Activated naive CD8-positive, alpha-beta T cell treated with anti-CD3 and anti-CD28 coated beads for 36 hours (primary cell): ENCODE measurements around the gene MTURN. TPM values are rescaled to one million over a fixed set of nuclear protein-coding genes. Genes with fewer than 3 reads are reported as not detected.
A peak's percentile ranks its signal among the peaks of the same experiment; 100 is the strongest.
"Not testable (repeated sequence)": the region's sequence is repeated elsewhere in the genome, so short reads cannot be mapped to it uniquely, and the experiment has no call there.

Source experiments
- DNase-seq: peaks from one replicate; pipeline ENCODE4 v3.0.0; 2021
- H3K27ac Mint-ChIP-seq: one replicate; pipeline ENCODE4 v1.8.0; 2022; ENCODE audit warnings: mild to moderate bottlenecking, moderate library complexity, mixed read lengths
- H3K27me3 Mint-ChIP-seq: one replicate; pipeline ENCODE4 v1.8.0; 2022; ENCODE audit warnings: mild to moderate bottlenecking, mixed read lengths
- H3K36me3 Mint-ChIP-seq: one replicate; pipeline ENCODE4 v1.8.0; 2021; ENCODE audit warnings: mild to moderate bottlenecking, mixed read lengths
- H3K4me1 Mint-ChIP-seq: one replicate; pipeline ENCODE4 v1.8.0; 2021; ENCODE audit warnings: mixed read lengths
- H3K4me3 Mint-ChIP-seq: one replicate; pipeline ENCODE4 v1.8.0; 2022; ENCODE audit warnings: mild to moderate bottlenecking, moderate library complexity, mixed read lengths
- H3K9me3 Mint-ChIP-seq: one replicate; pipeline ENCODE4 v1.8.0; 2022; ENCODE audit warnings: mixed read lengths
- total RNA-seq, 2 experiments: library from RNA; stranded (reverse); gene quantifications; one replicate each; pipeline ENCODE4 v1.2.3, GENCODE V29; 2021

MTURN gene
- total RNA-seq, 2 experiments from 2014 or later = 2.2 to 2.3 TPM

DNA sequence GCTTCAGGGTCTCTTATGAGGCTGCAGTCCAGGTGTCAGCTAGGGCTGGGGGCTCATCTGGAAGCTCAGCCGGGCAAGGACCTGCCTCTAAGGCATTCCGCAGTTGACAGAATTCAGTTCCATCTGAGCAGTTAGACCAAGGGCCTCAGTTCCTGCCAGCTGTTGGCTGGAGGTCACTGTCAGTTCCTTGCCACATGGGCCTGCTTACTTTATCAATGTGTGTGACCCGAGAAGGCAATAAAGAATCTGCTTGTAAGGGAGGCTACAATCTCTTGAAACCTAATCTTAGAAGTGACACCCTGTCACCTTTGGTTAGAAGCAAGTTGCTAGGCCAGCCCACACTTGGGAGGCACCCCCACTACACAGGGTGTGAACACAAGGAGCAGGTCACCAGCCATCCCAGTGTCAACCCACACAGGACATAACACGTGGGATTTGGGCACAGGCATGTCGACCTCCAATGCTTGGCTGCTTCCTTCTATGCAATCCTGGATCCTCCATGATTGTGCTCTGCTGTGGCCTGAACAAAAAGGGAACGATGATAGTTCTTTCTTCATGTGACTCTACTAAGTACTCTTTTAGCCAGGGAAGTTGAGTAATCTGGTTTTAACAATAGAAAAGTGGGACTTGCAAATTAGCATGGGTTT, 41.8 kb downstream of the MTURN start:
- H3K4me1 Mint-ChIP-seq = peaks cover 6% of the 10 kb centered on the region
- H3K9me3 Mint-ChIP-seq = no peaks in the 10 kb centered on the region
- no peaks in the 10 kb centered on the region for H3K27me3 Mint-ChIP-seq
- no peak overlapping the region for H3K4me3 Mint-ChIP-seq
- no peak overlapping the region for H3K27ac Mint-ChIP-seq
- no peak for DNase-seq
- no peaks in the 10 kb centered on the region for H3K36me3 Mint-ChIP-seq

DNA sequence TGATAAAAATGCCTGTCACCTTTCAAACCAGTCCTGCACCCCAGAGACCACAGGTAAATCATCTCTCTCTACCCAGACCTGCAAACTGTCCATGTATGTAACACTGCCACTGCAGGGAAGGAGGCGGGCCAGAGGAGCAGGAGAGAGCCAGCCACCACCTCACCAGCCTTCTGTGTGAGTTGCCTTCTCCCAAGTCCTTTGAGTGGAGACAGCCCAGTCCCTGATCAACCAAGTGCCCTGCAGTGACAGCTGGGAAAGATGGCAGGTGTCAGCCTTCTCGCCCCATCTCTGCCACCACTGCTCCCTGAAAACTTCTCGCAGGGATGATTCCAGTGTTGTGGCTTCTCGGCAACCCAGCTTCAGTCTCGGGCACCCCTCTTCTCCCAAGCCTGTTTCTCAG, 42.4 kb downstream of the MTURN start:
- Mint-ChIP-seq H3K27me3 (no peaks in the 10 kb centered on the region), H3K4me3 (no peak overlapping the region), H3K36me3 (no peaks in the 10 kb centered on the region)

GRCh38 chr7:30177965-30178364, 43.2 kb downstream of the MTURN start:
- H3K27ac Mint-ChIP-seq = no peak overlapping the region

More for the DNA sequence above, 42.4 kb downstream of the MTURN start:
- Mint-ChIP-seq H3K9me3 (no peaks in the 10 kb centered on the region), H3K27ac (no peak overlapping the region), H3K4me1 (peaks cover 6% of the 10 kb centered on the region)
- DNase-seq = no peak

DNA sequence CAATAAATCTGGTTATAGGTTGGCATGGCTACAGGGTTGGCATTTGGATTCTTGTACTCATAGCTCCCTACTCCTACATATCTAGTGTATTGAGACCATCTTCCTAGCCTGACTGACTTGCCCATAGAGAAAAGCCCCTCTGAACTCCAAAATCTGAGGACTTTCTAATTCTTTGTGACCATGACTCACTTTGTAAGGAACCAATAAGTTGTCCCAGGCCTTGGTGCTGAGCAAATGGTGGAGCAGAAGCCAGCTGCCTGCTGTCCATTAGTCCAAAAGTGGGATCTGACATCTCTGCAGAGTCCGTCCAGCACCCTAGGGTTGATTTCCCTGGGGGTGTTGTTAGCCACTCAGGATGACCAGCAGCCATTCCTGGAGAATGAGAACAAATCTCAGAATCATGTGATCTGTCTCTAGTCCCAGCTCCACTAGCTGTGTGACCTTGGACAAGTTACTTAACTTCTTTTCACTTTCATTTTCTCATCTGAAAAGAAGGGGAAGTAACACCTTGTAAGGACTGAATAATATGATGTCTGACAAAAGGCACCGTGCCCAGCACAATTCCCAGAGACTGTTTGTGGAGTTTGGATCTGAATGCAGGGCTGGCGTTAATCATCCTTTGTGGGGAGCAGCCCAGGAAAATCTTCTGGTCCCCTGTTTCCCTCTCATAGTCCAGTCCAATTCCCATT, 44.1 kb downstream of the MTURN start:
- Mint-ChIP-seq H3K27ac (peak overlapping the region; percentile 28), H3K27me3 (no peaks in the 10 kb centered on the region), H3K4me1 (peaks cover 6% of the 10 kb centered on the region)

More at GRCh38 chr7:30177965-30178364, 43.2 kb downstream of the MTURN start:
- DNase-seq = no peak
- Mint-ChIP-seq H3K4me1 (peaks cover 6% of the 10 kb centered on the region), H3K9me3 (no peaks in the 10 kb centered on the region), H3K36me3 (no peaks in the 10 kb centered on the region), H3K4me3 (no peak overlapping the region), H3K27me3 (no peaks in the 10 kb centered on the region)

GRCh38 chr7:30180718-30181117, 45.9 kb downstream of the MTURN start:
- Mint-ChIP-seq H3K4me1 (peaks cover 6% of the 10 kb centered on the region), H3K4me3 (no peak overlapping the region), H3K36me3 (no peaks in the 10 kb centered on the region), H3K27me3 (no peaks in the 10 kb centered on the region), H3K9me3 (no peaks in the 10 kb centered on the region), H3K27ac (no peak overlapping the region)
- no peak for DNase-seq

More for the DNA sequence above, 44.1 kb downstream of the MTURN start:
- no peak for DNase-seq
- H3K9me3 Mint-ChIP-seq = no peaks in the 10 kb centered on the region
- H3K36me3 Mint-ChIP-seq = no peaks in the 10 kb centered on the region
- H3K4me3 Mint-ChIP-seq = no peak overlapping the region

DNA sequence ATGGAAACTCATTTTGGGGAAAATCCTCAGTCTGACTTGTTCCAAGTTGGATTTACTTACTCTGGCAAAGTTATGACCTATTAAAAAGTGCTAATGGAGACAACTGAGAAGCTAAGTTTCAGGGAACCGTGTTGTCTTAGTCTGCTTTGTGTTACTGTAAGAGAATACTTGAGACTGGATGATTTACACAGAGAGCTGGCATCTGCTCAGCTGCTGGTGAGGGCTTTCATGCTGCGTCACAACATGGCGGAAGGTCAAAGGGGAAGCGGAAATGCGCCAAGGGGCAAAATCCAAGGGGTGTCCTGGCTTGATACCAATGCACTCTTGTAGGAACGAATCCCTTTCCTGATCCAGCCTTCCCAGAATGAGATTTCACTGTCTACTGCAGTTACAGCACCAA, 46.4 kb downstream of the MTURN start:
- no peak for DNase-seq
- Mint-ChIP-seq H3K27me3 (no peaks in the 10 kb centered on the region), H3K27ac (no peak overlapping the region), H3K4me1 (peaks cover 6% of the 10 kb centered on the region), H3K36me3 (no peaks in the 10 kb centered on the region), H3K4me3 (no peak overlapping the region), H3K9me3 (no peaks in the 10 kb centered on the region)

- no peak for DNase-seq
- no peak overlapping the region for H3K27ac Mint-ChIP-seq
- no peaks in the 10 kb centered on the region for H3K36me3 Mint-ChIP-seq
These were observed 47.1 kb downstream of the MTURN start for GRCh38 chr7:30181736-30182522.

DNA sequence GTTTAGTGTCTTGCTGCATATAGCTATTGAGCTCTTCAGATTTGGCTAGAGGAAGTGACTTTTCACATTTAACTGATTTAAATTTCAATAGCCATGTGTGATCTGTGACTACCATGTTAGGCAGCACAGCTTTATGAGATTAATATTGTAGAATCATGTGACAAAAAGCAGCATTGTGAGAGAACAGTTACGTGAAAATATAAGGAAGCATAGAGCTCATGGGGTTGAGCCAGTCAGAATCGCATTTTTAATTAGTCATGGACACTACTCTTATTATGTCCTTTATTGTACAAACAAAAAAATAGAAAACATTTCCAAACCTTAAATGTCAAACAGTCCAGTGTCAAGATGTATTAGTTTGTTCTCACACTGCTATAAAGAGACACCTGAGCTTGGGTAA, 48.0 kb downstream of the MTURN start:
- Mint-ChIP-seq H3K9me3 (peaks cover 4% of the 10 kb centered on the region), H3K36me3 (no peaks in the 10 kb centered on the region), H3K27me3 (no peaks in the 10 kb centered on the region), H3K27ac (no peak overlapping the region), H3K4me3 (no peak overlapping the region), H3K4me1 (peaks cover 6% of the 10 kb centered on the region)
- no peak for DNase-seq

More at GRCh38 chr7:30181736-30182522, 47.1 kb downstream of the MTURN start:
- Mint-ChIP-seq H3K4me1 (peaks cover 6% of the 10 kb centered on the region), H3K9me3 (peaks cover 3% of the 10 kb centered on the region), H3K4me3 (no peak overlapping the region), H3K27me3 (no peaks in the 10 kb centered on the region)

DNA sequence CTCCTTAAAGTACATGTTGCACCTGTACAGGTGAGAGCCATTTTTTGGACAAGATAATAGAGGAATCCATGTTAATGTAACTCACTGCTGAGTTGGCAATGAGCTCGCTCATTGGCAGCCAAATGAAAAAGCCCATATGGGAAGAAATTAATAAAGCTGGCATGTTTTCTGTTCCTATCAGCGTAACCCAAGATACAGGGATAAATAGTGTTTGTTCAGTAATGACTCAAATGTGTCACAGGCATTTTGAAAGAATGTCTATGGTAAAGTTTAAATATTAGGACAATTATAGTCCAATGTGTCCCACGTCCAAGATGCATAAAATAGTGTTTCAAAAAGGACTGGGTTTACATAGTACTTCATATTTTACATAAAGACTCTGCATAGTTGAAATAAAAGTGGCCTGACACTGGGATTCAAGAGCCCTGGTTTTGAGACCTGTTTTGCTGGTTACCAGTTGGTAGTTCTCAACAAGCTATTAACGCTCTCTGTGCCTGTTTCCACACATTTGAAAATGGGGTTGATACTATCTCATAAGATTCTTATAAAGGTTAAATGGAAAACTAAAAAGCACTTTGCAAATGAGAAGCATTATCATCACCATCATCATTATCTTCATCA, 49.1 kb downstream of the MTURN start:
- no peaks in the 10 kb centered on the region for H3K27me3 Mint-ChIP-seq
- no peak for DNase-seq
- no peaks in the 10 kb centered on the region for H3K36me3 Mint-ChIP-seq
- peaks cover 6% of the 10 kb centered on the region for H3K4me1 Mint-ChIP-seq
- H3K4me3 Mint-ChIP-seq = no peak overlapping the region
- H3K9me3 Mint-ChIP-seq = peaks cover 10% of the 10 kb centered on the region
- no peak overlapping the region for H3K27ac Mint-ChIP-seq

GRCh38 chr7:30184791-30185487, 50.2 kb downstream of the MTURN start:
- H3K27me3 Mint-ChIP-seq = no peaks in the 10 kb centered on the region
- H3K36me3 Mint-ChIP-seq = no peaks in the 10 kb centered on the region
- peaks cover 3% of the 10 kb centered on the region for H3K4me1 Mint-ChIP-seq
- no peak overlapping the region for H3K27ac Mint-ChIP-seq
- H3K4me3 Mint-ChIP-seq = no peak overlapping the region
- H3K9me3 Mint-ChIP-seq = peaks cover 10% of the 10 kb centered on the region
- no peak for DNase-seq

- Mint-ChIP-seq H3K27ac (no peak overlapping the region), H3K9me3 (peaks cover 10% of the 10 kb centered on the region), H3K4me3 (no peak overlapping the region), H3K27me3 (no peaks in the 10 kb centered on the region), H3K36me3 (no peaks in the 10 kb centered on the region), H3K4me1 (peaks cover 3% of the 10 kb centered on the region)
- no peak for DNase-seq
These were observed 50.7 kb downstream of the MTURN start for GRCh38 chr7:30185496-30185895.

DNA sequence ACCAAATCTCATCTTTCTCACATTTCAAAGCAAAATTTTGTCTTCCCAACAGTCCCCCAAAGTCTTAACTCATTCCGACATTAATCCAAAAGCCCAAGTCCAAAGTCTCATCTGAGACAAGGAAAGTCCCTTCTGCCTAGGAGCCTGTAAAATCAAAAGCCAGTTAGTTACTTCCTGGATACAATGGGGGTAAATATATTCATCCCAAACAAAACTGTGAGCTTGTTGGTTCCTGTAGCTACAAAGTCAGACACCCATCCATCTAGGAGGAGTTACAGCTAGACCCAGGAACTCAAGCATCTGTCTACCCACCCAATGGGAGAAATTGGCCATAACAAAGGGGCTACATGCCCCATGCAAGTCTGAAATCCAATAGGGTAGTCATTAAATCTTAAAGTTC, 51.9 kb downstream of the MTURN start:
- no peaks in the 10 kb centered on the region for H3K36me3 Mint-ChIP-seq
- peaks cover 3% of the 10 kb centered on the region for H3K4me1 Mint-ChIP-seq
- H3K9me3 Mint-ChIP-seq = peaks cover 10% of the 10 kb centered on the region
- no peak for DNase-seq
- no peak overlapping the region for H3K4me3 Mint-ChIP-seq
- no peak overlapping the region for H3K27ac Mint-ChIP-seq
- no peaks in the 10 kb centered on the region for H3K27me3 Mint-ChIP-seq

DNA sequence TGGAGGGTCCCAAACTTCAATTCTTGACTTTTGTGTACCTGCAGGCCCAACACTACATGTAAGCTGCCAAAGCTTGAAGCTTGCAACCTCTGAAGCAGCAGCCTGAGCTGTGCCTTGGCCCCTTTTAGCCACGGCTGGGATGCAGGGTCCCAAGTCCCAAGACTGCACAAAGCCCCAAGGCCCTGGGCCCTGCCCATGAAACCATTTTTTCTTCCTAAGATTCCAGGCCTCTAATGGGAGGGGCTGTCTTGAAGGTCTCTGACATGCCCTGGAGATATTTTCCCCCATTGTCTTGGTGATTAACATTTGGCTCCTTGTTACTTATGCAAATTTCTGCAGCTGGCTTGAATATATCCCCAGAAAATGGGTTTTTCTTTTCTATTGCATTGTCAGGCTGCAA, 52.7 kb downstream of the MTURN start:
- H3K27me3 Mint-ChIP-seq = no peaks in the 10 kb centered on the region
- no peak overlapping the region for H3K4me3 Mint-ChIP-seq
- H3K27ac Mint-ChIP-seq = no peak overlapping the region
- no peak for DNase-seq
- H3K36me3 Mint-ChIP-seq = no peaks in the 10 kb centered on the region
- H3K9me3 Mint-ChIP-seq = peaks cover 10% of the 10 kb centered on the region
- H3K4me1 Mint-ChIP-seq = peaks cover 3% of the 10 kb centered on the region

- H3K4me3 Mint-ChIP-seq, H3K27ac Mint-ChIP-seq, DNase-seq, H3K36me3 Mint-ChIP-seq, H3K4me1 Mint-ChIP-seq, H3K27me3 Mint-ChIP-seq, H3K9me3 Mint-ChIP-seq: not testable (repeated sequence)
These were observed 53.6 kb downstream of the MTURN start for GRCh38 chr7:30188381-30188780.
